GM19438 (cell line): ENCODE results near the gene ST3GAL4.
"Not testable (repeated sequence)": the region's sequence is repeated elsewhere in the genome, so short reads cannot be mapped to it uniquely, and the experiment has no call there.

Experiments used
- ATAC-seq: cut with Tn5 transposase; IDR thresholded peaks from one replicate; pipeline ENCODE4 v1.9.1; 2021; ENCODE audit warnings: low read depth; ENCODE audit not compliant: unreplicated experiment

The ST3GAL4 gene

GRCh38 chr11:126361400-126361799 lies 5.9 kb downstream of the ST3GAL4 start:
- ATAC-seq = no peak

GRCh38 chr11:126362879-126363655 lies 7.6 kb downstream of the ST3GAL4 start:
- ATAC-seq = no peak

GRCh38 chr11:126363706-126364248 lies 8.3 kb downstream of the ST3GAL4 start:
- no peak for ATAC-seq

GRCh38 chr11:126364735-126365134 lies 9.2 kb downstream of the ST3GAL4 start:
- ATAC-seq = not testable (repeated sequence)

GRCh38 chr11:126365508-126365907 lies 10.0 kb downstream of the ST3GAL4 start:
- not testable (repeated sequence) for ATAC-seq

GRCh38 chr11:126366064-126366822 lies 10.8 kb downstream of the ST3GAL4 start:
- ATAC-seq = no peak

GRCh38 chr11:126366823-126367654 lies 11.6 kb downstream of the ST3GAL4 start:
- ATAC-seq = not testable (repeated sequence)

GRCh38 chr11:126367806-126368205 lies 12.3 kb downstream of the ST3GAL4 start:
- not testable (repeated sequence) for ATAC-seq

GRCh38 chr11:126368336-126369119 lies 13.0 kb downstream of the ST3GAL4 start:
- ATAC-seq = not testable (repeated sequence)

- ATAC-seq = no peak
Observed at GRCh38 chr11:126370016-126370415, 14.5 kb downstream of the ST3GAL4 start.

GRCh38 chr11:126371595-126371994 lies 16.1 kb downstream of the ST3GAL4 start:
- ATAC-seq = no peak

- ATAC-seq = not testable (repeated sequence)
Observed at GRCh38 chr11:126373389-126374066, 18.0 kb downstream of the ST3GAL4 start.

- not testable (repeated sequence) for ATAC-seq
Observed at GRCh38 chr11:126374562-126375300, 19.2 kb downstream of the ST3GAL4 start.

- no peak for ATAC-seq
Observed at GRCh38 chr11:126375726-126376125, 20.2 kb downstream of the ST3GAL4 start.

- no peak for ATAC-seq
Observed at GRCh38 chr11:126378763-126379162, 23.3 kb downstream of the ST3GAL4 start.

- ATAC-seq = no peak
Observed at GRCh38 chr11:126380909-126381308, 25.4 kb downstream of the ST3GAL4 start.

GRCh38 chr11:126381960-126382359 lies 26.5 kb downstream of the ST3GAL4 start:
- not testable (repeated sequence) for ATAC-seq

- not testable (repeated sequence) for ATAC-seq
Observed at GRCh38 chr11:126382641-126383040, 27.2 kb downstream of the ST3GAL4 start.
